NCI-H2081 (cell line): Measurements from ENCODE around the gene KRR1.
"Not testable (repeated sequence)": the region's sequence is repeated elsewhere in the genome, so short reads cannot be mapped to it uniquely, and the experiment has no call there.

Experiments
- DNase-seq, 2 experiments: peaks; one replicate each; lab custom pipeline; 2025; lab: John Stamatoyannopoulos, UW

The KRR1 gene

GRCh38 chr12:75525263-75525662 lies 13.9 kb upstream of the KRR1 start:
- DNase-seq, result no peak

- not testable (repeated sequence) for DNase-seq
Observed at GRCh38 chr12:75522124-75522523, 10.7 kb upstream of the KRR1 start.

- not testable (repeated sequence) for DNase-seq
Observed at GRCh38 chr12:75521224-75521623, 9.8 kb upstream of the KRR1 start.

GRCh38 chr12:75509621-75510020 lies 1.8 kb downstream of the KRR1 start:
- no peak for DNase-seq

GRCh38 chr12:75508159-75508558 lies 3.2 kb downstream of the KRR1 start:
- no peak for DNase-seq

- DNase-seq, result no peak
Observed at GRCh38 chr12:75507086-75507485, 4.3 kb downstream of the KRR1 start.

GRCh38 chr12:75505706-75506312 lies 5.6 kb downstream of the KRR1 start:
- no peak for DNase-seq

- DNase-seq, result no peak
Observed at GRCh38 chr12:75503866-75504265, 7.5 kb downstream of the KRR1 start.

GRCh38 chr12:75503459-75503858 lies 8.0 kb downstream of the KRR1 start:
- DNase-seq, result no peak

GRCh38 chr12:75491169-75491568 lies 20.2 kb downstream of the KRR1 start:
- no peak for DNase-seq

- DNase-seq, result no peak
Observed at GRCh38 chr12:75489613-75490210, 21.7 kb downstream of the KRR1 start.

GRCh38 chr12:75489187-75489586 lies 22.2 kb downstream of the KRR1 start:
- DNase-seq, result no peak

- DNase-seq, result peak in 1 of 2 experiments; percentile 6
Observed at GRCh38 chr12:75488553-75488952, 22.9 kb downstream of the KRR1 start.

GRCh38 chr12:75487308-75487707 lies 24.1 kb downstream of the KRR1 start:
- DNase-seq, result no peak

- not testable (repeated sequence) for DNase-seq
Observed at GRCh38 chr12:75484450-75484849, 27.0 kb downstream of the KRR1 start.

GRCh38 chr12:75483431-75483830 lies 28.0 kb downstream of the KRR1 start:
- no peak for DNase-seq

- DNase-seq, result peak in 1 of 2 experiments; percentile 16
Observed at GRCh38 chr12:75482646-75483045, 28.8 kb downstream of the KRR1 start.

- no peak for DNase-seq
Observed at GRCh38 chr12:75481774-75482173, 29.6 kb downstream of the KRR1 start.

GRCh38 chr12:75481013-75481705 lies 30.2 kb downstream of the KRR1 start:
- DNase-seq, result no peak

GRCh38 chr12:75480469-75480949 lies 30.9 kb downstream of the KRR1 start, which contains the start of gene GLIPR1:
GLIPR1 (plus strand) TSS chr12:75480755; CDS start chr12:75480881, 126 bp downstream.
- no peak for DNase-seq

GRCh38 chr12:75479963-75480461 lies 31.4 kb downstream of the KRR1 start:
- no peak for DNase-seq

- DNase-seq, result no peak
Observed at GRCh38 chr12:75478116-75478794, 33.2 kb downstream of the KRR1 start.
